Astrocyte of the spinal cord (primary cell): ENCODE results near the gene GALNT7.

Source experiments
- DNase-seq: peaks from one replicate; pipeline ENCODE4 v3.0.0; 2011; ENCODE audit warnings: low read depth, low spot score
- H3K4me3 ChIP-seq: 2 replicates; pipeline ENCODE4 v1.5.1; 2011; ENCODE audit warnings: low read depth, mild to moderate bottlenecking, low read length, moderate library complexity
- CTCF ChIP-seq: IDR thresholded peaks from 2 replicates; pipeline ENCODE4 v1.5.1; 2012; ENCODE audit warnings: low read depth, mild to moderate bottlenecking, low read length, inconsistent platforms
- in situ Hi-C: cut with HindIII; loops from 2 replicates; pipeline ENCODE4 v1.10.0; 2017; ENCODE audit warnings: low sequenced_read_pairs

Gene GALNT7

GRCh38 chr4:173145131-173145530 is 23.5 kb upstream of the GALNT7 start:
- no peak for TF ChIP-seq CTCF
- in situ Hi-C loops: no loop called here
- H3K4me3 ChIP-seq: no peak overlapping the region
- DNase-seq: no peak

GRCh38 chr4:173146456-173146855 is 22.2 kb upstream of the GALNT7 start:
- in situ Hi-C loops: no loop called here
- no peak for DNase-seq
- H3K4me3 ChIP-seq: no peak overlapping the region
- no peak for TF ChIP-seq CTCF

GRCh38 chr4:173151496-173151895 is 17.1 kb upstream of the GALNT7 start:
- no peak overlapping the region for H3K4me3 ChIP-seq
- TF ChIP-seq CTCF: no peak
- in situ Hi-C loops: no loop called here
- DNase-seq: no peak

DNA sequence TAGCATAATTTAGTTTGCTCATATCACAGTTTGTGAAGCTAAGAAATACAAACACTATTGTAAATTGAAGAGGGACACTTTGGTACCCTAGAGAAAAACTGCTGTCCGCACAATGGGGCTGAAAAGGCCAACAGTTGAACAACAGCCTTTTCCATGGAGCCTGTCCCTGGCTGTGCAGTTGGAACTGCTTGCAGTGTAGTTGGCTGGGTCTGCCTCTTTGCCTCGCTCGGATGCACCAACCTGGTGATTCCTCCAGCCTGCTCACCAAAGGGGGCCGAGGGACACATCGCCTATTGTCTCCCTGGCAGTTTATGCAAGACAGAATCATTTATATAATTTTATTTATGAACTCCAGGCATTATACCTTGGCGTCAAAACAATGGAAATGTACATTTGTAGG is 16.5 kb upstream of the GALNT7 start:
- H3K4me3 ChIP-seq: no peak overlapping the region
- DNase-seq: no peak
- no peak for TF ChIP-seq CTCF
- in situ Hi-C loops: no loop called here

- in situ Hi-C loops: no loop called here
- no peak overlapping the region for H3K4me3 ChIP-seq
- no peak for DNase-seq
- no peak for TF ChIP-seq CTCF
Observed at GRCh38 chr4:173153445-173153844, 15.2 kb upstream of the GALNT7 start.

DNA sequence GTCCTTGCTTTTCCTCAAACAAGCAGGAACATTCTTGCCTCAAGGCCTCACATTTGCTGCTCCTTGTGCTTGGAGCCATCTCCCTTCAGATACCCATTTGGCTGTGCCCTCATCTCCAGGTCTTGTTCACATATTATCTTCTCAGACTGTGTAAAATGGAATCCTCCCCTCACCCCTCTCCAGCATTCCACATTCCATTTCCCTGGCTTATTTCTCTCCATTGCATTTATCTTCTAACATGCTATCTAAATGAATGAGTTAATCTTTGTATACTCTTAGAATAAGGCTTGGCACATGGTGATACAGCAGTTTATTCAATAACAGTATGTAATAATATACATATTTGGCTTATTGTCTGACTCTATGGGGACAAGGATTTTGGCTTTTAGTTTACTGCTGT is 8.8 kb upstream of the GALNT7 start:
- no peak overlapping the region for H3K4me3 ChIP-seq
- no peak for DNase-seq
- in situ Hi-C loops: no loop called here
- no peak for TF ChIP-seq CTCF

DNA sequence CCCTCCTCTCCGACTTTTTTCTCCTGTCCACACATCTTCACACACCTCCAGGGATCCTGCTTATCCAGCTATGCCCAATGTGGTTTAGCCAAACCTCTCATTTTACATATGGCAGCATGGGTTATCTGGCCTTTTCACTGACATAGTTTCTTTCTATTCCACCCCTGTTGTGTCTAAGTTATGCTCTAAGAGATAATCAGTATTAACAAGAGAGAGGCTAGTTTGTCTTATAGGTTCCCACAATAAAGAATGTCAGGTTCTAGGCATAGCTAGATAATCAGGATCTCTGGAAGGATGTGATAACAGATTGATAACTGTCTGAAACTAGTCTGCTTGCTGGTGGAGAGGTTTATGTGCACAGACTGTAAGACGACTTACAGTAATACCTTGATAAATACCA is 7.7 kb upstream of the GALNT7 start:
- in situ Hi-C loops: no loop called here
- DNase-seq: no peak
- TF ChIP-seq CTCF: no peak
- no peak overlapping the region for H3K4me3 ChIP-seq
